ENCODE results near the gene TBC1D12. TPM values are rescaled to one million over a fixed set of nuclear protein-coding genes. Genes with fewer than 3 reads are reported as not detected.

Gene TBC1D12
- total and polyA plus RNA-seq, 4 donors = 4.5 to 29.0 (median 15.6) TPM

DNA sequence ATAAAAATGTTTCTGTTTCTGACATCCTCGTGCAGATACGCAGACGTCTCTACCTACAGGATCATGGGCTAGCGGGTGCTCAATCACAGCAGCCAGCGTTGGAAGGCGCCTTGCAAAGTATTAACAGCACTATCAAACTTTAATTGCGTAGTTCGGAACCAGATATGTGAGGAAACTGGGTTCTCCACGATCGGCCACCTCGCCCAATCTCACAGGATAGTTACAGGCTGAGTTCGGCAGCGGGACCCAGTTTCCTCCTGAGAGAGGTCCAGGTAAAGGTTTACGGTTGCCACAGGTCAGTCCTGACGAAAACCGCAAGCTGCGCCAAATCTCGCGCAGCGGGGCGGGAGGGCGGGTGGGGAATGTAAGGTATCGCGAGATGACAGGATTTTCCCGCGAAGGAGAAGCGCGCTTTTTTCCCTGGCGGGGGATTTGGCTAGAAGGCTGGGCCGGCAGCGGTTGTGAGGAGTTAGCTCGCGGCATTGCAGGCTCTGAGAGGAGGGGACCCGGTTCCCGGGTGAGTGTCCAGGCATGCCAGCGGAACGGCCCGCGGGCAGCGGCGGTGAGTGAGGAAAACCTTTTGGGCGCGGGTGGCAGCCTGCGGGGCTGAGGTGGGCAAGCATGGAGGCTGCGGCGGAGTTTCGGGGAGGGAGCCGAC is 143.2 kb downstream of the TBC1D12 start, which contains the start of gene HELLS:
Gene HELLS (plus strand): TSS at position 398 of the 658 bp plus-strand sequence. CDS start 134 bp downstream, at position 532.
- no peaks in the 10 kb centered on the region for H3K27me3 ChIP-seq (ENCODE audit: control insufficient read depth in 3 of 3, insufficient read depth in 3 of 3, low read length in 2 of 3)
- H3K9ac ChIP-seq (ENCODE audit: insufficient read depth in 1 of 2, low read length in 2 of 2) = peak within 1 kb of the TSS; percentile 94 to 96
- DNase-seq = peak; percentile 93 to 94 (median 94)
- peak within 1 kb of the TSS in 1 of 2 donors; percentile 80 for H3K27ac ChIP-seq (ENCODE audit: low read depth in 1 of 2, low read length in 1 of 2)
- H3K9me3 ChIP-seq (ENCODE audit: control insufficient read depth in 4 of 4, insufficient read depth in 3 of 4, low read length in 3 of 4) = no peaks in the 10 kb centered on the region
- no peaks in the 10 kb centered on the region for H3K36me3 ChIP-seq (ENCODE audit: control insufficient read depth in 4 of 4, insufficient read depth in 4 of 4, low read length in 4 of 4)
- TF ChIP-seq, protein P1, sequence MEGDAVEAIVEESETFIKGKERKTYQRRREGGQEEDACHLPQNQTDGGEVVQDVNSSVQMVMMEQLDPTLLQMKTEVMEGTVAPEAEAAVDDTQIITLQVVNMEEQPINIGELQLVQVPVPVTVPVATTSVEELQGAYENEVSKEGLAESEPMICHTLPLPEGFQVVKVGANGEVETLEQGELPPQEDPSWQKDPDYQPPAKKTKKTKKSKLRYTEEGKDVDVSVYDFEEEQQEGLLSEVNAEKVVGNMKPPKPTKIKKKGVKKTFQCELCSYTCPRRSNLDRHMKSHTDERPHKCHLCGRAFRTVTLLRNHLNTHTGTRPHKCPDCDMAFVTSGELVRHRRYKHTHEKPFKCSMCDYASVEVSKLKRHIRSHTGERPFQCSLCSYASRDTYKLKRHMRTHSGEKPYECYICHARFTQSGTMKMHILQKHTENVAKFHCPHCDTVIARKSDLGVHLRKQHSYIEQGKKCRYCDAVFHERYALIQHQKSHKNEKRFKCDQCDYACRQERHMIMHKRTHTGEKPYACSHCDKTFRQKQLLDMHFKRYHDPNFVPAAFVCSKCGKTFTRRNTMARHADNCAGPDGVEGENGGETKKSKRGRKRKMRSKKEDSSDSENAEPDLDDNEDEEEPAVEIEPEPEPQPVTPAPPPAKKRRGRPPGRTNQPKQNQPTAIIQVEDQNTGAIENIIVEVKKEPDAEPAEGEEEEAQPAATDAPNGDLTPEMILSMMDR (IDR thresholded peaks at IDR 0.05; ENCODE audit: control extremely low read depth, extremely low read depth) = no peak
- ATAC-seq (ENCODE audit: insufficient read depth, low FRiP score) = peak; percentile 87
- peaks cover 0 to 13% (median 3%) of the 10 kb centered on the region in 5 donors for H3K4me1 ChIP-seq (ENCODE audit: control insufficient read depth in 5 of 5, insufficient read depth in 5 of 5, low read length in 5 of 5)
- 0% methylated on average over 48 of the region's 48 CpGs for WGBS, 2 donors
- peak within 1 kb of the TSS; percentile 95 for H3K4me3 ChIP-seq

DNA sequence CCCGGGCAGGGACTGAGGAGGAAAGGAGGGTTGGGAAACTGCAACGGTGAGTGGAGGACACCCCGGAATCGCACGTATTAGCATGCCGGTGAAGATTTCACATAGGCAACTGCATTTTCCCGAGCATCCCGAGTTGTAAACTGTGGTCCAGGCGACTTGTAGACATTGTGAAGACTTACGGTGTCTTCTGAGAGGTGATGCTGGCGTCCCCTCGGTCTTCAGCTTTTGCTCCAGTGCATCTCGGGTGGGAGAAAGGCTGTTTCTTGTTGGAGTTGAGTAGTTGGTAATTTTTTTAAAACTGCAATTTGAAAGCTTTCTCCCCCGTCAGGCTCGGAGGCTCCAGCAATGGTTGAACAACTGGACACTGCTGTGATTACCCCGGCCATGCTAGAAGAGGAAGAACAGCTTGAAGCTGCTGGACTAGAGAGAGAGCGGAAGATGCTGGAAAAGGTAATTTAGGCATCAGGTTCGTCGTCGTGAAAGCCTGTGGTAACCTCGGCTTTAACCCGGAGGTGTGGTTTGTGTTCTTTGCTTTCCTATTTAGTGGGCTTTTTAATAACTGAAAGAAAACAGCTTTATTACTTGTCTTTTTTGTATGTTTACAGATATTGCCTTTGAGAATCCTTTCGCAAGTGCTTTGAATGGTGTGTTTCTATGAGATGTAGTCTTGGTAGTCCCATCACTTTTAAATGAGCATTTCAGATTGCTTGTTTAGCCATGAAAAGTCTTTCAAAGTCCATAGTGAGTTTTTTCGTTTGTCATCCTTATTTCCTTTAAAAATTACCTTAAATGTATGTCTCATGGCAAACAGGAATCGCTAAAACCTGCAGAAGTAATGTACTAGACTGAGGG is 143.9 kb downstream of the TBC1D12 start:
- Histone ChIP-seq H3K4me3 (peak overlapping the region; percentile 95), H3K9me3 (ENCODE audit: control insufficient read depth in 4 of 4, insufficient read depth in 3 of 4, low read length in 3 of 4) (no peaks in the 10 kb centered on the region), H3K27me3 (ENCODE audit: control insufficient read depth in 3 of 3, insufficient read depth in 3 of 3, low read length in 2 of 3) (no peaks in the 10 kb centered on the region), H3K36me3 (ENCODE audit: control insufficient read depth in 4 of 4, insufficient read depth in 4 of 4, low read length in 4 of 4) (peaks cover 0 to 1% (median 0%) of the 10 kb centered on the region in 4 donors), H3K9ac (ENCODE audit: insufficient read depth in 1 of 2, low read length in 2 of 2) (peak overlapping the region; percentile 85 to 87), H3K27ac (ENCODE audit: low read depth in 1 of 2, low read length in 1 of 2) (peak overlapping the region in 1 of 2 donors; percentile 69), H3K4me1 (ENCODE audit: control insufficient read depth in 5 of 5, insufficient read depth in 5 of 5, low read length in 5 of 5) (peaks cover 0 to 13% (median 3%) of the 10 kb centered on the region in 5 donors)
- ATAC-seq (ENCODE audit: insufficient read depth, low FRiP score) = no peak
- peak in 2 of 3 donors; percentile 37 to 42 for DNase-seq
- 3% methylated on average over 25 of the region's 25 CpGs for WGBS, 2 donors
- TF ChIP-seq, protein P1 (IDR thresholded peaks at IDR 0.05; ENCODE audit: control extremely low read depth, extremely low read depth) = no peak

DNA sequence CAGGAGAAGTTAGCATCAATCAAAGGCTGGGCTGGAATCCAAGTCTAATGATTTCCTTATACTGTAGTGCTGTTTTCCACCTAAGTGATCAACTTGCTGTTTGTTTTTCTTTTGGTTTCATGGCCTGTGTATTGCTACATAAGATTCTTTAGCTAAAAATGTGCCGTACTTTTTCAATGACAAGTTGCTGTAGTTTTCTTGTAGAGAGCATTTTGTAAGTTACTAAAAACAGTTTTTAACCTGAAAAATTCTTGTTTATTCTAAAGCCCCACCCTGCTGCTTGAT is 144.5 kb downstream of the TBC1D12 start:
- H3K9ac ChIP-seq (ENCODE audit: insufficient read depth in 1 of 2, low read length in 2 of 2) = peak overlapping the region in 1 of 2 donors; percentile 85
- no peaks in the 10 kb centered on the region for H3K9me3 ChIP-seq (ENCODE audit: control insufficient read depth in 4 of 4, insufficient read depth in 3 of 4, low read length in 3 of 4)
- H3K4me3 ChIP-seq = no peak overlapping the region
- peaks cover 0 to 1% (median 0%) of the 10 kb centered on the region in 4 donors for H3K36me3 ChIP-seq (ENCODE audit: control insufficient read depth in 4 of 4, insufficient read depth in 4 of 4, low read length in 4 of 4)
- no peak overlapping the region for H3K27ac ChIP-seq (ENCODE audit: low read depth in 1 of 2, low read length in 1 of 2)
- TF ChIP-seq, protein P1 (IDR thresholded peaks at IDR 0.05; ENCODE audit: control extremely low read depth, extremely low read depth) = no peak
- ATAC-seq (ENCODE audit: insufficient read depth, low FRiP score) (no peak), DNase-seq (peak in 1 of 3 donors; percentile 42)
- peaks cover 0 to 13% (median 3%) of the 10 kb centered on the region in 5 donors for H3K4me1 ChIP-seq (ENCODE audit: control insufficient read depth in 5 of 5, insufficient read depth in 5 of 5, low read length in 5 of 5)
- WGBS, 2 donors = 67 to 68% methylated on average over 1 of the region's 1 CpG
- H3K27me3 ChIP-seq (ENCODE audit: control insufficient read depth in 3 of 3, insufficient read depth in 3 of 3, low read length in 2 of 3) = no peaks in the 10 kb centered on the region

Measured in lung (tissue), 12 donors.